Measurements from ENCODE around the gene AGAP1.

DNA sequence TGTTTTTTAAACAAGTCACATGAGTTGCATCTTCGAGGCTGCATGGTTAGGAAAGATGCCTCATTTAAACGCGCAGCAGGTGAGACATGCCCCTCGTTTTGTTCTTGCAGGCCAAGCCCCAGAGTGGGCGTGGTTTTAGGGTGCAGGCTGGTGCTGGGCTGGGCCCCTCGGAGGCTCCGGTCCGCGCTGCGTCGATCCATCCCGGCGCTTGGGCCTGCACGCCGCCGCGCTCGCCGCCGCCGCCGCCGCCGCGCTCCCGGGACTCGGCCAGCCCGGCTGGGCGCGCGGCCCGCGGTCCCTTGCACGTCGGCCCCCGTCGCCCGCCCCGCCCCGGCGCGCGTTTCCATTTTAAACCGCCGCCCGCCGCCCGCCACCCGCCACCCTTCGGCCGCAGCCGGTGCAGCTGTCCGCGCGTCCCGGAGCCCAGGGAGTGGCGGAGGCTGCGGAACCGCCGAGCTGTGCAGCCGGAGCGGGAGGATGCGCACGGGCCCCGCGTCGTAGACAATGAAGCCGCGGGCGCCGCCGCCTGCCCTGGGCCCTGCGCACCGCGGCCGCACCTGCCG, 175.5 kb downstream of the AGAP1 start:
- TF ChIP-seq POLR2A (IDR thresholded peaks at IDR 0.05; ENCODE audit: low read depth, low read length) = no peak
- TF ChIP-seq, protein P1, sequence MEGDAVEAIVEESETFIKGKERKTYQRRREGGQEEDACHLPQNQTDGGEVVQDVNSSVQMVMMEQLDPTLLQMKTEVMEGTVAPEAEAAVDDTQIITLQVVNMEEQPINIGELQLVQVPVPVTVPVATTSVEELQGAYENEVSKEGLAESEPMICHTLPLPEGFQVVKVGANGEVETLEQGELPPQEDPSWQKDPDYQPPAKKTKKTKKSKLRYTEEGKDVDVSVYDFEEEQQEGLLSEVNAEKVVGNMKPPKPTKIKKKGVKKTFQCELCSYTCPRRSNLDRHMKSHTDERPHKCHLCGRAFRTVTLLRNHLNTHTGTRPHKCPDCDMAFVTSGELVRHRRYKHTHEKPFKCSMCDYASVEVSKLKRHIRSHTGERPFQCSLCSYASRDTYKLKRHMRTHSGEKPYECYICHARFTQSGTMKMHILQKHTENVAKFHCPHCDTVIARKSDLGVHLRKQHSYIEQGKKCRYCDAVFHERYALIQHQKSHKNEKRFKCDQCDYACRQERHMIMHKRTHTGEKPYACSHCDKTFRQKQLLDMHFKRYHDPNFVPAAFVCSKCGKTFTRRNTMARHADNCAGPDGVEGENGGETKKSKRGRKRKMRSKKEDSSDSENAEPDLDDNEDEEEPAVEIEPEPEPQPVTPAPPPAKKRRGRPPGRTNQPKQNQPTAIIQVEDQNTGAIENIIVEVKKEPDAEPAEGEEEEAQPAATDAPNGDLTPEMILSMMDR (IDR thresholded peaks at IDR 0.05; ENCODE audit: extremely low read depth in 1 of 2, insufficient read depth in 1 of 2, low read depth in 1 of 2, low read length in 2 of 2) = no peak
- TF ChIP-seq, protein P2, sequence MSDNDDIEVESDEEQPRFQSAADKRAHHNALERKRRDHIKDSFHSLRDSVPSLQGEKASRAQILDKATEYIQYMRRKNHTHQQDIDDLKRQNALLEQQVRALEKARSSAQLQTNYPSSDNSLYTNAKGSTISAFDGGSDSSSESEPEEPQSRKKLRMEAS (IDR thresholded peaks at IDR 0.05; ENCODE audit: insufficient read depth, insufficient read length) = no peak
- no peak for TF ChIP-seq POLR2AphosphoS5 (IDR thresholded peaks at IDR 0.05; ENCODE audit: insufficient read depth, low read depth, low read length)

All from endothelial cell of umbilical vein (primary cell).